ENCODE measurements around the gene PCSK6. TPM values are rescaled to one million over a fixed set of nuclear protein-coding genes. Genes with fewer than 3 reads are reported as not detected.

Gene PCSK6
- total RNA-seq, 2 experiments from 2014 or later, result 0.28 TPM; not detected in 1

- Histone ChIP-seq H3K4me1 (ENCODE audit: insufficient read depth, low read length) (no peaks in the 10 kb centered on the region), H3K27me3 (ENCODE audit: control insufficient read depth in 1 of 2, insufficient read depth in 2 of 2, low read length in 2 of 2) (no peaks in the 10 kb centered on the region), H3K36me3 (ENCODE audit: insufficient read depth, low read length) (no peaks in the 10 kb centered on the region), H3K27ac (ENCODE audit: low read depth in 1 of 2, low read length in 2 of 2) (no peak overlapping the region), H3K4me3 (ENCODE audit: low read length) (no peak overlapping the region), H3K9me3 (ENCODE audit: control insufficient read depth in 1 of 2, insufficient read depth in 1 of 2, low read length in 2 of 2) (peaks cover 0 to 7% of the 10 kb centered on the region in 2 experiments)
- Mint-ChIP-seq H3K9me3 (peaks cover 2% of the 10 kb centered on the region), H3K27me3 (peaks cover 22% of the 10 kb centered on the region), H3K4me1 (ENCODE audit: low read depth) (no peaks in the 10 kb centered on the region), H3K36me3 (ENCODE audit: low read depth) (no peaks in the 10 kb centered on the region), H3K4me3 (no peak overlapping the region), H3K27ac (no peak overlapping the region)
- CTCF ChIA-PET, result no interaction called here
- ATAC-seq (ENCODE audit: poor library complexity), result no peak
- intact Hi-C loops (cut with DNase I, micrococcal nuclease), result no loop called here
- no peak for TF ChIP-seq CTCF (IDR thresholded peaks at IDR 0.05)
- POLR2A ChIA-PET, result no interaction called here
- DNase-seq, result no peak
These were observed 62.7 kb downstream of the PCSK6 start for GRCh38 chr15:101426761-101427333.

- ATAC-seq (ENCODE audit: poor library complexity), result no peak
- H3K9me3 Mint-ChIP-seq, result peaks cover 2% of the 10 kb centered on the region
- H3K27ac Mint-ChIP-seq, result no peak overlapping the region
- Histone ChIP-seq H3K9me3 (ENCODE audit: control insufficient read depth in 1 of 2, insufficient read depth in 1 of 2, low read length in 2 of 2) (peaks cover 0 to 7% of the 10 kb centered on the region in 2 experiments), H3K36me3 (ENCODE audit: insufficient read depth, low read length) (no peaks in the 10 kb centered on the region), H3K27ac (ENCODE audit: low read depth in 1 of 2, low read length in 2 of 2) (no peak overlapping the region), H3K4me3 (ENCODE audit: low read length) (no peak overlapping the region), H3K27me3 (ENCODE audit: control insufficient read depth in 1 of 2, insufficient read depth in 2 of 2, low read length in 2 of 2) (no peaks in the 10 kb centered on the region), H3K4me1 (ENCODE audit: insufficient read depth, low read length) (no peaks in the 10 kb centered on the region)
- no peak overlapping the region for H3K4me3 Mint-ChIP-seq
- CTCF ChIA-PET, result no interaction called here
- no peaks in the 10 kb centered on the region for H3K36me3 Mint-ChIP-seq (ENCODE audit: low read depth)
- no peaks in the 10 kb centered on the region for H3K4me1 Mint-ChIP-seq (ENCODE audit: low read depth)
- POLR2A ChIA-PET, result no interaction called here
- H3K27me3 Mint-ChIP-seq, result peaks cover 27% of the 10 kb centered on the region
- TF ChIP-seq CTCF (IDR thresholded peaks at IDR 0.05), result no peak
- intact Hi-C loops (cut with DNase I, micrococcal nuclease), result no loop called here
- DNase-seq, result no peak
These were observed 63.6 kb downstream of the PCSK6 start for GRCh38 chr15:101425787-101426365.

- intact Hi-C loops (cut with DNase I, micrococcal nuclease), result no loop called here
- no peak overlapping the region for H3K4me3 Mint-ChIP-seq
- H3K27ac ChIP-seq (ENCODE audit: low read depth in 1 of 2, low read length in 2 of 2), result no peak overlapping the region
- H3K4me3 ChIP-seq (ENCODE audit: low read length), result no peak overlapping the region
- H3K27me3 ChIP-seq (ENCODE audit: control insufficient read depth in 1 of 2, insufficient read depth in 2 of 2, low read length in 2 of 2), result peaks cover 0 to 2% of the 10 kb centered on the region in 2 experiments
- TF ChIP-seq CTCF (IDR thresholded peaks at IDR 0.05), result no peak
- DNase-seq (no peak), ATAC-seq (ENCODE audit: poor library complexity) (no peak)
- H3K36me3 ChIP-seq (ENCODE audit: insufficient read depth, low read length), result no peaks in the 10 kb centered on the region
- peaks cover 22% of the 10 kb centered on the region for H3K27me3 Mint-ChIP-seq
- POLR2A ChIA-PET, result no interaction called here
- no peak overlapping the region for H3K27ac Mint-ChIP-seq
- H3K9me3 ChIP-seq (ENCODE audit: control insufficient read depth in 1 of 2, insufficient read depth in 1 of 2, low read length in 2 of 2), result peaks cover 0 to 7% of the 10 kb centered on the region in 2 experiments
- CTCF ChIA-PET, result no interaction called here
- no peaks in the 10 kb centered on the region for H3K36me3 Mint-ChIP-seq (ENCODE audit: low read depth)
- H3K4me1 ChIP-seq (ENCODE audit: insufficient read depth, low read length), result no peaks in the 10 kb centered on the region
- H3K4me1 Mint-ChIP-seq (ENCODE audit: low read depth), result no peaks in the 10 kb centered on the region
- peaks cover 2% of the 10 kb centered on the region for H3K9me3 Mint-ChIP-seq
These were observed 64.5 kb downstream of the PCSK6 start for GRCh38 chr15:101424984-101425383.

Data from CD4-positive, alpha-beta T cell (primary cell).